ENCODE results near the gene MEI1. TPM values are rescaled to one million over a fixed set of nuclear protein-coding genes. Genes with fewer than 3 reads are reported as not detected.

MEI1 gene
- total and polyA plus RNA-seq, 4 donors = 0.49 to 2.0 (median 1.4) TPM; not detected in 1

- DNase-seq = no peak
- no peaks in the 10 kb centered on the region for H3K27me3 ChIP-seq (ENCODE audit: control insufficient read depth in 1 of 2, insufficient read depth in 2 of 2, low read length in 1 of 2)
- 83 to 93% methylated on average over 2 of the region's 2 CpGs for WGBS, 2 donors
- H3K4me1 ChIP-seq (ENCODE audit: control insufficient read depth in 1 of 2, insufficient read depth in 2 of 2, low read length in 2 of 2) = no peaks in the 10 kb centered on the region
- intact Hi-C loops (cut with DNase I) = no loop called here
- no peak overlapping the region for H3K4me3 ChIP-seq (ENCODE audit: low read length in 2 of 2)
- no peak for ATAC-seq (ENCODE audit: low FRiP score)
- no peaks in the 10 kb centered on the region for H3K9me3 ChIP-seq (ENCODE audit: control insufficient read depth, low read length)
- H3K27ac ChIP-seq (ENCODE audit: low read depth in 1 of 2, low read length in 2 of 2) = no peak overlapping the region
- no peaks in the 10 kb centered on the region for H3K36me3 ChIP-seq (ENCODE audit: control insufficient read depth in 1 of 2, insufficient read depth in 2 of 2, low read length in 1 of 2)
These were observed 137.2 kb downstream of the MEI1 start for GRCh38 chr22:41836551-41836950.

DNA sequence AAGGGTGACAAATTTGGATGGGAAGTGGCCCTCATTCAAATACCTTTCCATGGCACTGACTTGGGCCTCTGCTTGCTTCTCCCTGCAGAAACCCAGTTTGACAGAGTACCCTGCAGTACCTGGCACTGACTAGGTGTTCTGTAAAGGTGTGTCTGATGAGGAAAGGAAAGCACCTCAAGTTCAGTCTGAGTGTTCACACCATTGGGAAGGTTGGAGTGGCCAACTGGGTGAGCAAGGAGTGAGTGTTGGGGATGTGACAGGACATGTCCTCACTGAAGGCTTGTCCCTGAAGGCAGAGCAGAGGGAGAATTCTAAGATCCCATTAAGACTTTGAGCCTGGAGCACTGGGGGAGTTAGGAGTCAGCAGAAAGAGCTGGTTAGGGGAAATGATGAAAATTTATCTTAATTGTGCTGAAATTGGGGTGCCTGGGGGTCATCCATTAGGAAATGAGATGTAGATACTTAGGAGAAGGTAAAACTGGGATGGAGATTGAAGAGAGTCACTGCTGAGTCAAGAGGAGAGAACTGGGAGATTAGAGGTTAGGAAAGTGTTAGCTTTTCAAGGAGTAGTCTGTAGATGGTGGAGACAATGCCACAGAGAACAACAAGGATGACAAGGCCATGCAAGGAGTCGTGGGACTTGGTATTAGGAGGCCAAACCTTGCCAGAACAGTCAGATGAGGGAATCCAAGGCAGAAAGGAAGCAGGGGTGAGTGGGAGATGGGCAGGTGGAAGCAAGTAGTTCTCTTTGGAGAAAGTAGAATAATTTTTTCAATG, 139.7 kb downstream of the MEI1 start:
- no peak for ATAC-seq (ENCODE audit: low FRiP score)
- Histone ChIP-seq H3K27ac (ENCODE audit: low read depth in 1 of 2, low read length in 2 of 2) (no peak overlapping the region), H3K27me3 (ENCODE audit: control insufficient read depth in 1 of 2, insufficient read depth in 2 of 2, low read length in 1 of 2) (no peaks in the 10 kb centered on the region), H3K9me3 (ENCODE audit: control insufficient read depth, low read length) (no peaks in the 10 kb centered on the region), H3K36me3 (ENCODE audit: control insufficient read depth in 1 of 2, insufficient read depth in 2 of 2, low read length in 1 of 2) (no peaks in the 10 kb centered on the region), H3K4me3 (ENCODE audit: low read length in 2 of 2) (no peak overlapping the region), H3K4me1 (ENCODE audit: control insufficient read depth in 1 of 2, insufficient read depth in 2 of 2, low read length in 2 of 2) (no peaks in the 10 kb centered on the region)
- no peak for DNase-seq
- intact Hi-C loops (cut with DNase I) = no loop called here
- 61 to 70% methylated on average over 1 of the region's 1 CpG for WGBS, 2 donors

DNA sequence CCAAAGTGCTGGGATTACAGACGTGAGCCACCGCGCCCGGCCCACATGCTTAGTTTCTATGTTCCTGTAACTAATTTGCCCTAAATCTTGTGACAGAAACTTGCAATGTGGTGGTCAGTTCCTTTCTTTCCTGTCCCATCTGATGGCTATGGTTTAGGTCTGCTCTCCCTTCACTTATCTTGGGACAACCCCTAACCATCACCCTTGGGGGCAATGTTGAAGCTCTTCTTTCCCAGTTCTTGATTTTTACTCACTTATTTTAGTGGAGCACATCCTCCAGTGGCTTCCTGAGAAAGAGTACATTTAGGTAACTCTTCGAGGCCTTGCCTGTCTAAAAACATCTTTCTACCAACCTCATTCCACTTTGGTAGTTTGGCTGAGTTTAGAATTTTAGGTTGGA, 140.9 kb downstream of the MEI1 start:
- no peak overlapping the region for H3K27ac ChIP-seq (ENCODE audit: low read depth in 1 of 2, low read length in 2 of 2)
- H3K4me1 ChIP-seq (ENCODE audit: control insufficient read depth in 1 of 2, insufficient read depth in 2 of 2, low read length in 2 of 2) = no peaks in the 10 kb centered on the region
- H3K4me3 ChIP-seq (ENCODE audit: low read length in 2 of 2) = no peak overlapping the region
- no peaks in the 10 kb centered on the region for H3K9me3 ChIP-seq (ENCODE audit: control insufficient read depth, low read length)
- ATAC-seq (ENCODE audit: low FRiP score) (no peak), DNase-seq (no peak)
- H3K27me3 ChIP-seq (ENCODE audit: control insufficient read depth in 1 of 2, insufficient read depth in 2 of 2, low read length in 1 of 2) = no peaks in the 10 kb centered on the region
- 88% methylated on average over 5 of the region's 5 CpGs for WGBS, 2 donors
- no peaks in the 10 kb centered on the region for H3K36me3 ChIP-seq (ENCODE audit: control insufficient read depth in 1 of 2, insufficient read depth in 2 of 2, low read length in 1 of 2)
- intact Hi-C loops (cut with DNase I) = no loop called here

DNA sequence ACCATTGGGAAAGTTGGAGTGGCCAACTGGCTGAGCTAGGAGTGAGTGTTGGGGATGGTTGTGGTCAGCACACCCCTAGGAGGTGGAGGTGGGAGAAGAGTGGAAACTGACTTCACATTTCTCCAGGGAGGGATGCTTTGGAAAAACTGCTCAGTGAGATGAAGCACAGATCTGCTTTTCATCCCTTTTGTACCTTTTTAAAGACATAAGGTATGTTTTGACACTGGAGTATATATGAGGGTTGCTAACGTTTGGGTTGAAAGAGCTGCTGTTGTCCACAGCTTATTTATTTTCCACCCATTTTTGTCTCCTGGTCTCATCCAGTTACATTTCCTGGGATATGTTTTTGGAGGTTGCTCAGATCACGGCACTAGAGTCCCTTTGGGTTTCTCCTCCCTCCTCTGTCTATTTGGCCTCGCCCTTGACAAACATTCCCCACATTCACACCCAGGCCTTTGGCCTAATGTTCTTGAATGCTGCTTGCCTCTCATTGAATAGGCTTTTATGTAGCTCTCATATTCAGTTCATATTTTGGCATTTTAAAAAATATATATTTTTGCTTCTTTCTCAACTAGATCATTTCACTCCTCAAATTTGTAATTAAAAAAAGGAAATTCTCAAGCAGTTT, 141.9 kb downstream of the MEI1 start:
- DNase-seq (no peak), ATAC-seq (ENCODE audit: low FRiP score) (no peak)
- intact Hi-C loops (cut with DNase I) = no loop called here
- no peaks in the 10 kb centered on the region for H3K36me3 ChIP-seq (ENCODE audit: control insufficient read depth in 1 of 2, insufficient read depth in 2 of 2, low read length in 1 of 2)
- H3K27ac ChIP-seq (ENCODE audit: low read depth in 1 of 2, low read length in 2 of 2) = no peak overlapping the region
- no peaks in the 10 kb centered on the region for H3K9me3 ChIP-seq (ENCODE audit: control insufficient read depth, low read length)
- no peak overlapping the region for H3K4me3 ChIP-seq (ENCODE audit: low read length in 2 of 2)
- 57 to 60% methylated on average over 3 of the region's 3 CpGs for WGBS, 2 donors
- no peaks in the 10 kb centered on the region for H3K27me3 ChIP-seq (ENCODE audit: control insufficient read depth in 1 of 2, insufficient read depth in 2 of 2, low read length in 1 of 2)
- peaks cover 0 to 2% of the 10 kb centered on the region in 2 donors for H3K4me1 ChIP-seq (ENCODE audit: control insufficient read depth in 1 of 2, insufficient read depth in 2 of 2, low read length in 2 of 2)

DNA sequence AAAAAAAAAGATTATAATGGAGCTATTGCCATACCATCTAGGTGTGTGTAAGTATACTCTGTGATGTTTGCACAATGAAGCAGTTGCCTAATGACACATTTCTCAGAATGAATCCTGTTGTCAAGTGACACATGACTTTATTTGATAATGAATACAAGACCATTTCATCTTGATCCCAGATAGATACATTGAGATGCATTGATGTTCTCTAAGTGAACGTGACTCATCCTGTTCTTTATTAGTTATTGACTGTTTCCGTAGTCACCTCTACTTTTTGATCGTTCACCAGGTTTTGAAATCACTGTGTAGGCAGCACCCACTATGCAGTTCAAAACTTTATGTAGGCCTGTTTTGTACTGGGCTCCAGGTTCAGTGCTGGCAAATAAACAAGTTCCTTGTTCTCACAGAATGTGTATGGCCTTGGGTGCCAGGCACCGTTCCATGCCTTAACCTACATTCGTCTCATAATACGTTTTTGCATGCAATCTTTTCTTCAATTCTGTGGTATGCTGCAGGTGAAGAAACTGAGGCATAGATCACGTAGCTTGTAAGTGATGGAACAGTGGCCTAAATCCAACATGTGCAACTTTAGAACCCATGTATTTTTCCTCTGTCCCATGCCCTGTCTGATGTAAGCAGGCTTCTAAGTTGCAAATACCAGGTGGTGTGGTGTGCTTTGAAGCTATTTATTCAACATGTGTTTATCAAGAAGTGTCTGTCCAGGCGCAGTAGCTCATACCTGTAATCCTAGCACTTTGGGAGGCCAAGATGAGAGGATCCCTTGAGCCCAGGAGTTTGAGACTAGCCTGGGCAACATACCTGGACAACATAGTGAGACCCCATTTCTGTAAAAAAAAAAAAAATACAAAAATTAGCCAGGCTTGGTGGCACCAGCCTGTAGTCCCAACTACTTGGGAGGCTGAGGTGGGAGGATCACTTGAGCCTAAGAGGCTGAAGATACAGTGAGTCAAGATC, 144.0 kb downstream of the MEI1 start:
- intact Hi-C loops (cut with DNase I) = no loop called here
- 89% methylated on average over 8 of the region's 8 CpGs for WGBS, 2 donors
- no peak overlapping the region for H3K4me3 ChIP-seq (ENCODE audit: low read length in 2 of 2)
- ATAC-seq (ENCODE audit: low FRiP score) (no peak), DNase-seq (no peak)
- no peaks in the 10 kb centered on the region for H3K36me3 ChIP-seq (ENCODE audit: control insufficient read depth in 1 of 2, insufficient read depth in 2 of 2, low read length in 1 of 2)
- peaks cover 0 to 2% of the 10 kb centered on the region in 2 donors for H3K4me1 ChIP-seq (ENCODE audit: control insufficient read depth in 1 of 2, insufficient read depth in 2 of 2, low read length in 2 of 2)
- no peak overlapping the region for H3K27ac ChIP-seq (ENCODE audit: low read depth in 1 of 2, low read length in 2 of 2)
- H3K9me3 ChIP-seq (ENCODE audit: control insufficient read depth, low read length) = no peaks in the 10 kb centered on the region
- no peaks in the 10 kb centered on the region for H3K27me3 ChIP-seq (ENCODE audit: control insufficient read depth in 1 of 2, insufficient read depth in 2 of 2, low read length in 1 of 2)

GRCh38 chr22:41844036-41844435, 144.7 kb downstream of the MEI1 start:
- H3K36me3 ChIP-seq (ENCODE audit: control insufficient read depth in 1 of 2, insufficient read depth in 2 of 2, low read length in 1 of 2) = no peaks in the 10 kb centered on the region
- 45 to 50% methylated on average over 1 of the region's 1 CpG for WGBS, 2 donors
- no peak overlapping the region for H3K27ac ChIP-seq (ENCODE audit: low read depth in 1 of 2, low read length in 2 of 2)
- no peak overlapping the region for H3K4me3 ChIP-seq (ENCODE audit: low read length in 2 of 2)
- ATAC-seq (ENCODE audit: low FRiP score) (no peak), DNase-seq (no peak)
- H3K9me3 ChIP-seq (ENCODE audit: control insufficient read depth, low read length) = no peaks in the 10 kb centered on the region
- H3K27me3 ChIP-seq (ENCODE audit: control insufficient read depth in 1 of 2, insufficient read depth in 2 of 2, low read length in 1 of 2) = no peaks in the 10 kb centered on the region
- intact Hi-C loops (cut with DNase I) = no loop called here
- H3K4me1 ChIP-seq (ENCODE audit: control insufficient read depth in 1 of 2, insufficient read depth in 2 of 2, low read length in 2 of 2) = peaks cover 0 to 2% of the 10 kb centered on the region in 2 donors

DNA sequence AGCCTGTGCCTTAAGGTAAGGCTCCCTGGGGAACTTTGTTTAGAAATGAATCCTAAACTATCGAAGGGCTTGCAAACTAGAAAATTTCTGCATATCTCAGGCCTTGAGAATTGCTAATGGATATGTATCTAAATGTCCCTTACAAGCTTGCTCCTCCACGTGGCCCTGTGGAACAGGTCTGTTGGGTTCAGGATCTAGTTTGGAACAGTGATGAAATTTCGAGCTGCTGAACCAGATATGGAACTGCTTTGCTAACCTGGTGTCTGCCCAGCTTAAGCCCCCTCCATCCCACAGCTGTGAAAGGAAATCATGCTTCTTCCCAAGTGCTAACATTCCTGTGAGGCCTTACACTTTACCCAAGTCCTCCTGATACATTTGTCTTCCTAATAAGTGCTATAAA, 145.2 kb downstream of the MEI1 start:
- Histone ChIP-seq H3K27me3 (ENCODE audit: control insufficient read depth in 1 of 2, insufficient read depth in 2 of 2, low read length in 1 of 2) (no peaks in the 10 kb centered on the region), H3K9me3 (ENCODE audit: control insufficient read depth, low read length) (no peaks in the 10 kb centered on the region), H3K4me1 (ENCODE audit: control insufficient read depth in 1 of 2, insufficient read depth in 2 of 2, low read length in 2 of 2) (peaks cover 0 to 2% of the 10 kb centered on the region in 2 donors), H3K36me3 (ENCODE audit: control insufficient read depth in 1 of 2, insufficient read depth in 2 of 2, low read length in 1 of 2) (no peaks in the 10 kb centered on the region), H3K27ac (ENCODE audit: low read depth in 1 of 2, low read length in 2 of 2) (no peak overlapping the region), H3K4me3 (ENCODE audit: low read length in 2 of 2) (no peak overlapping the region)
- WGBS, 2 donors = 65 to 69% methylated on average over 3 of the region's 3 CpGs
- DNase-seq (no peak), ATAC-seq (ENCODE audit: low FRiP score) (no peak)
- intact Hi-C loops (cut with DNase I) = no loop called here

DNA sequence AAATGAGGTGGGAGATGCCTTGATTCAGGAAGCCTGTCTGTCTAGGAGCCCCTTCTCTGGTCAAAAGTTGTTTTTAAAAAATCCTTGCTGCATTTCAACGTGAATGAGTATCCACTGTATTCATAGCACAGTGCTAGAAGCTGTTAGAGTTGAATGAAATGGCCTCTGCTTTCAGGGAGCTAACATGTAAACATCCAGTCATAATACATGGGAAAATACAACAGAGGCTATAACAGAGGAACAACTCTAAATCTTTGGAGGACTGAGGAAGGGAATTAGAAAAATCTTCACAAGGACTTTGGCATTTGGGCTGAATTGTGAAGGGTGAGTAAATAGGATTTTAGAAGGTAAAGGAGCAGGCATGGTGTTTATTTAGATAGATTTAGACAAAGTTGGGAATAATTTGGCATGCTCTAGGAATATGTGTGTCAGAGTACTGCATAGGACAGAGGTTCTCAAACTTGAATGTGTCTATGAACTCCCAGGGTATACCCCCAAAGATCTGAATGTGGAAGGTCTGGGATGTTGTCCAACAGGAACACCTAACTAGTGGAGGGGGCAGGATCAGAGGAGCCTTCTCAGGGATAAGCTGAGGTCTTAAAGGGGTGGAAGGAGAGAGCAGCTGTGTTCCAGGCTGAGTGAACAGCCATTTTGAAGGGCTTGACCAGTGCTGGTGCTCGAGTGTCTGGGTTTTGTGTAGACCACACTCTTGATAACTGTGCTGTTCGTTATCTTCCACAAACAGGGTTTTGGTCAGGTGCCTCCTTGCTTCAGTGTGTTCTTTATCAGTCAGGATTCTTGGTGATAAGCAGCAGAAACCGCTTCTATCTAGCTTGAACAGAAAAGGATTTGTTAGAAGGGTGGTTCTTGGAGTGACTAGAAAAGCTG, 146.3 kb downstream of the MEI1 start:
- H3K4me1 ChIP-seq (ENCODE audit: control insufficient read depth in 1 of 2, insufficient read depth in 2 of 2, low read length in 2 of 2) = peaks cover 0 to 2% of the 10 kb centered on the region in 2 donors
- H3K36me3 ChIP-seq (ENCODE audit: control insufficient read depth in 1 of 2, insufficient read depth in 2 of 2, low read length in 1 of 2) = no peaks in the 10 kb centered on the region
- intact Hi-C loops (cut with DNase I) = no loop called here
- DNase-seq (no peak), ATAC-seq (ENCODE audit: low FRiP score) (no peak)
- no peak overlapping the region for H3K4me3 ChIP-seq (ENCODE audit: low read length in 2 of 2)
- H3K27me3 ChIP-seq (ENCODE audit: control insufficient read depth in 1 of 2, insufficient read depth in 2 of 2, low read length in 1 of 2) = no peaks in the 10 kb centered on the region
- H3K27ac ChIP-seq (ENCODE audit: low read depth in 1 of 2, low read length in 2 of 2) = no peak overlapping the region
- H3K9me3 ChIP-seq (ENCODE audit: control insufficient read depth, low read length) = no peaks in the 10 kb centered on the region
- WGBS, 2 donors = 52 to 64% methylated on average over 4 of the region's 4 CpGs
